GM19452 (cell line): ENCODE data around the gene SETDB2.
A peak's percentile ranks its signal among the peaks of the same experiment; 100 is the strongest.

Experiments used
- ATAC-seq: cut with Tn5 transposase; IDR thresholded peaks from one replicate; pipeline ENCODE4 v1.9.1; 2021; ENCODE audit not compliant: unreplicated experiment

The SETDB2 gene

GRCh38 chr13:49443704-49444523 lies at the start of gene SETDB2, which contains the start of gene CAB39L:
Gene SETDB2, plus strand, starts transcription at chr13:49444274. Its CDS starts 7,620 bp downstream, at chr13:49451894.
Gene CAB39L, minus strand, starts transcription at chr13:49444064. Its CDS starts 61,154 bp downstream, at chr13:49382910.
- ATAC-seq: peak; percentile 95

- no peak for ATAC-seq
These were observed 48.6 kb upstream of the SETDB2 start for GRCh38 chr13:49395451-49395865.

- ATAC-seq: no peak
These were observed 48.1 kb upstream of the SETDB2 start for GRCh38 chr13:49395878-49396380.

GRCh38 chr13:49399801-49400472 lies 44.1 kb upstream of the SETDB2 start:
- ATAC-seq: no peak

GRCh38 chr13:49400755-49401659 lies 43.1 kb upstream of the SETDB2 start:
- ATAC-seq: no peak

- ATAC-seq: no peak
These were observed 39.9 kb upstream of the SETDB2 start for GRCh38 chr13:49403996-49404702.

GRCh38 chr13:49404703-49405020 lies 39.4 kb upstream of the SETDB2 start:
- no peak for ATAC-seq

GRCh38 chr13:49407068-49407467 lies 37.0 kb upstream of the SETDB2 start:
- ATAC-seq: no peak

- ATAC-seq: no peak
These were observed 36.1 kb upstream of the SETDB2 start for GRCh38 chr13:49407936-49408335.

GRCh38 chr13:49409008-49409407 lies 35.1 kb upstream of the SETDB2 start:
- no peak for ATAC-seq

- ATAC-seq: no peak
These were observed 34.1 kb upstream of the SETDB2 start for GRCh38 chr13:49410006-49410405.

GRCh38 chr13:49410477-49410876 lies 33.6 kb upstream of the SETDB2 start:
- no peak for ATAC-seq

- ATAC-seq: no peak
These were observed 32.7 kb upstream of the SETDB2 start for GRCh38 chr13:49411353-49411752.

- no peak for ATAC-seq
These were observed 31.3 kb upstream of the SETDB2 start for GRCh38 chr13:49412749-49413148.

GRCh38 chr13:49417161-49417560 lies 26.9 kb upstream of the SETDB2 start:
- no peak for ATAC-seq

- no peak for ATAC-seq
These were observed 25.9 kb upstream of the SETDB2 start for GRCh38 chr13:49418206-49418605.

GRCh38 chr13:49419276-49419675 lies 24.8 kb upstream of the SETDB2 start:
- ATAC-seq: no peak

- ATAC-seq: peak; percentile 74
These were observed 22.7 kb upstream of the SETDB2 start for GRCh38 chr13:49421391-49421790.

GRCh38 chr13:49424011-49424560 lies 20.0 kb upstream of the SETDB2 start:
- ATAC-seq: no peak
